ENCODE results near the gene ADGRD1.

ADGRD1 gene

DNA sequence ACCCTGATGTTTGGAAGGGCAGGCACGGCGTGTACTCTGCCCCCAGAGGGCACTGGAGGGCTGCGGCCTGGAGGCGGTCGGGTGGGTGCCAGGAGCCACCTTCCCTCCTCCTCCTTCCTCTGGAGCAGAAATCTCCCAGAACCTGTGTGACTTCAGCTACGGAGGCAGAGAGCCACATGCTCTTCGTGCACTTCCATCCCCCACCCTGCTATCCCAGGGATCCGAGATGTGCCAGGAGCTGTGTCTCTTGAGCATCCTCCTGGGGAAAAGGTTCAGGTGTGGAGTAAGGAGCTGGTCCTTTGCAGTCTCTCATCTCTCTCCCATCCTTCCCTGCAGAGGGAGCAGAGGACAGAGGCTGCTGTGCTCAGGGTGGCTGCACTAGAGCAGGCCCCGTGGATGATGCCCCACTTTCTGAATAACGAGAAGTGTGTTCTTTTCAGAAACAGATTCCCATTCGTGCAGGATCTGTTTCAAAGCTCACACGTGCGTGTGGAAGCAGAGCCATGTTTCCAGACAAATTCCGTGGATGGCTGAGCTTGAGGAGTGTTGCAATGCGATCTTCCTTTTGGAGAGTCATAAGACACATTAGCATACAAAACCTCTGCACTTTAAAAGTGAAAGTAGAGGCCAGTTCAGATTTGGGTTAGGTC is 162.9 kb downstream of the ADGRD1 start:
- TF ChIP-seq, protein P1, sequence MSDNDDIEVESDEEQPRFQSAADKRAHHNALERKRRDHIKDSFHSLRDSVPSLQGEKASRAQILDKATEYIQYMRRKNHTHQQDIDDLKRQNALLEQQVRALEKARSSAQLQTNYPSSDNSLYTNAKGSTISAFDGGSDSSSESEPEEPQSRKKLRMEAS (IDR thresholded peaks at IDR 0.05) = no peak
- 0 out of 2 replicates have a peak, but pooled peaks have one; percentile 7 for TF ChIP-seq RAD21 (IDR thresholded peaks at IDR 0.05; ENCODE audit: low read depth)

DNA sequence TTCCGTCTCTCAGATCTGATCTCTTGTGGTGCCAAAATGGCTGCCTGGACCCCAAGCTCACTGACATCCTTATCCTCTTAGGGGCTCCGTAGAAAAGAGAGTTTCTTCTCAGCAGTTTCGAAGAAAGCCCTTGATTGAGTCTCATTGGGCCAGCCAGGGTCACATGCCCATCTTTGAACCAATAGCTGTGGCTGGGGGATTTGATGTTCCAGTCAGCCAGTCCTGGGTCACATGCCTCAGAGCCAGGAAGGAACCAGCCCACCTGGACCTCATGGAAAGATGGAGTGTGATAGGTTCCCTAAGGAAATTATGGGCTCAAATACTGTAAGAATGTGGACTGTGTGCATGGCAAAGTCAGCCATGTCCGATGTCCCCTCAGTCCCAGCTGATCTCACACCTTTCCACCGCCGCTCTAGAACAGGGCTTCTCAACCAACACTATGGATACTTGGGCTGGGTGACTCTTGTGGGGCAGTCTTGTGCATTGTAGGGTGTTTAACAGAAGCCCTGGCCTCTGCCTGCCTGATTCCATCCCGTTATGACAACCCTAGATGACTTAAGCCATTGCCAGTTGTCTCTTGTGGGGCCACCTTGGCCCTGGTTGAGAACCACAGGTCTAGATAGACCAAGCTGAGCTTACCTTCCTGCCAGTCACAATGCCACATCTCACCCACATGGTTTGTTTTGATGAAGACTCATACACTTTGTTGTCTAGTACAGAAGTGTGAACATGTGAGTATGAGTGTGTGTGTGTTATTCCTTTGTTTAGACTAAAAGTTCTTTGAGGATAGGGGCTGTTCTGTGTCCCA is 163.9 kb downstream of the ADGRD1 start:
- TF ChIP-seq EP300 (IDR thresholded peaks at IDR 0.05; ENCODE audit: borderline replicate concordance) (no peak), TCF12 (IDR thresholded peaks at IDR 0.05; ENCODE audit: low read depth) (no peak), RAD21 (IDR thresholded peaks at IDR 0.05; ENCODE audit: low read depth) (no peak), TAF1 (IDR thresholded peaks at IDR 0.05; ENCODE audit: low read depth) (no peak), ZBTB7A (IDR thresholded peaks at IDR 0.05; ENCODE audit: low read depth) (no peak), EGR1 (IDR thresholded peaks at IDR 0.05) (no peak), FOXM1 (IDR thresholded peaks at IDR 0.05; ENCODE audit: borderline replicate concordance, low read depth) (no peak), CREB1 (IDR thresholded peaks at IDR 0.05; ENCODE audit: low read depth) (no peak), CEBPB (IDR thresholded peaks at IDR 0.05) (no peak), YY1 (IDR thresholded peaks at IDR 0.05; ENCODE audit: low read depth) (no peak), NFIC (IDR thresholded peaks at IDR 0.05) (no peak), TEAD4 (IDR thresholded peaks at IDR 0.05) (no peak)
- TF ChIP-seq, protein P2, sequence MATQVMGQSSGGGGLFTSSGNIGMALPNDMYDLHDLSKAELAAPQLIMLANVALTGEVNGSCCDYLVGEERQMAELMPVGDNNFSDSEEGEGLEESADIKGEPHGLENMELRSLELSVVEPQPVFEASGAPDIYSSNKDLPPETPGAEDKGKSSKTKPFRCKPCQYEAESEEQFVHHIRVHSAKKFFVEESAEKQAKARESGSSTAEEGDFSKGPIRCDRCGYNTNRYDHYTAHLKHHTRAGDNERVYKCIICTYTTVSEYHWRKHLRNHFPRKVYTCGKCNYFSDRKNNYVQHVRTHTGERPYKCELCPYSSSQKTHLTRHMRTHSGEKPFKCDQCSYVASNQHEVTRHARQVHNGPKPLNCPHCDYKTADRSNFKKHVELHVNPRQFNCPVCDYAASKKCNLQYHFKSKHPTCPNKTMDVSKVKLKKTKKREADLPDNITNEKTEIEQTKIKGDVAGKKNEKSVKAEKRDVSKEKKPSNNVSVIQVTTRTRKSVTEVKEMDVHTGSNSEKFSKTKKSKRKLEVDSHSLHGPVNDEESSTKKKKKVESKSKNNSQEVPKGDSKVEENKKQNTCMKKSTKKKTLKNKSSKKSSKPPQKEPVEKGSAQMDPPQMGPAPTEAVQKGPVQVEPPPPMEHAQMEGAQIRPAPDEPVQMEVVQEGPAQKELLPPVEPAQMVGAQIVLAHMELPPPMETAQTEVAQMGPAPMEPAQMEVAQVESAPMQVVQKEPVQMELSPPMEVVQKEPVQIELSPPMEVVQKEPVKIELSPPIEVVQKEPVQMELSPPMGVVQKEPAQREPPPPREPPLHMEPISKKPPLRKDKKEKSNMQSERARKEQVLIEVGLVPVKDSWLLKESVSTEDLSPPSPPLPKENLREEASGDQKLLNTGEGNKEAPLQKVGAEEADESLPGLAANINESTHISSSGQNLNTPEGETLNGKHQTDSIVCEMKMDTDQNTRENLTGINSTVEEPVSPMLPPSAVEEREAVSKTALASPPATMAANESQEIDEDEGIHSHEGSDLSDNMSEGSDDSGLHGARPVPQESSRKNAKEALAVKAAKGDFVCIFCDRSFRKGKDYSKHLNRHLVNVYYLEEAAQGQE (IDR thresholded peaks at IDR 0.05; ENCODE audit: low read depth) = no peak
- TF ChIP-seq, protein P3, sequence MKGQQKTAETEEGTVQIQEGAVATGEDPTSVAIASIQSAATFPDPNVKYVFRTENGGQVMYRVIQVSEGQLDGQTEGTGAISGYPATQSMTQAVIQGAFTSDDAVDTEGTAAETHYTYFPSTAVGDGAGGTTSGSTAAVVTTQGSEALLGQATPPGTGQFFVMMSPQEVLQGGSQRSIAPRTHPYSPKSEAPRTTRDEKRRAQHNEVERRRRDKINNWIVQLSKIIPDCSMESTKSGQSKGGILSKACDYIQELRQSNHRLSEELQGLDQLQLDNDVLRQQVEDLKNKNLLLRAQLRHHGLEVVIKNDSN (IDR thresholded peaks at IDR 0.05) = no peak
- TF ChIP-seq, protein P1 (IDR thresholded peaks at IDR 0.05) = no peak

DNA sequence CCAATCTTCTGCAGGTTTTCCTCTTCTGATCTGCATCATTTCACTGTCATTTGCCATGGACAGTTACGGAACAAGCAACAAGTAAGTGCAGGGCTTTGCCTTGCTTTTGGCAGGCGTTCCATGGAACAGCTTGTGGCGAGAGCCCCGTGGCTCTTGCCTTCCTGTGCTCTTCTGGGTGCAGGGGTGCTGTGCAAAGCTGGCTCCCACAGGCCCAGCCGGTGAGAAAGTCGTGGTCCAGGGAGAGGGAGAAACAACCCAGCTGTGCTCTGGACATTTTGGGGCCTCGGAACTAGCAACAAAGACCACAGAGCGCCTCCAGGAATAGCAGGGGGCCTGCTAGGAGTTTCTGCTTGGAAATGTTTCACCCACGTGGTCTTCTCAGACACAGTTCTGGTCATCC is 164.7 kb downstream of the ADGRD1 start:
- TF ChIP-seq TCF12 (IDR thresholded peaks at IDR 0.05; ENCODE audit: low read depth) = no peak
- TF ChIP-seq, protein P1 (IDR thresholded peaks at IDR 0.05) = no peak
- no peak for TF ChIP-seq EP300 (IDR thresholded peaks at IDR 0.05; ENCODE audit: borderline replicate concordance)
- TF ChIP-seq TEAD4 (IDR thresholded peaks at IDR 0.05) = no peak
- no peak for TF ChIP-seq FOXM1 (IDR thresholded peaks at IDR 0.05; ENCODE audit: borderline replicate concordance, low read depth)
- TF ChIP-seq RAD21 (IDR thresholded peaks at IDR 0.05; ENCODE audit: low read depth) = no peak
- TF ChIP-seq CEBPB (IDR thresholded peaks at IDR 0.05) = no peak
- TF ChIP-seq NFIC (IDR thresholded peaks at IDR 0.05) = no peak
- TF ChIP-seq CREB1 (IDR thresholded peaks at IDR 0.05; ENCODE audit: low read depth) = no peak
- TF ChIP-seq EGR1 (IDR thresholded peaks at IDR 0.05) = no peak
- TF ChIP-seq, protein P3 (IDR thresholded peaks at IDR 0.05) = no peak

DNA sequence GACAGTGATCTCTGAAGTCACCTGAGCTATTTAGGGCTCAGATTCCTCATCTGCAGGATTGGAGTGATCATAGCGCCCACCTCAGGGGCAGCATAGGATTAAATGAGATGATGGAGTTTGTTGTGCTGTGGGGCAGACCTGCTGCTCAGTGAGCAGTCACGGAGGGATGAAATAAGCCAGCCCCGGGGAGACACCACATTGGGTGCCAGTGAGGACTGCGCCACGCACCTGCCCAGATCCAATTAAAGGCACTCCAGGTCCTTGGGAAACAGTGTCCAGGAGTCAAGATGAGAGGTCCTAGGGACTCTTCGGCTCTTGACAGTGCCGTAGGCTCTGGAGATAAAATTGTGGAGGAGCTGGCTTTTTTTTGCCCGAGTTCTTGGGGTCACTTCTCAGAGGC is 166.2 kb downstream of the ADGRD1 start:
- no peak for TF ChIP-seq CREB1 (IDR thresholded peaks at IDR 0.05; ENCODE audit: low read depth)
- TF ChIP-seq, protein P3 (IDR thresholded peaks at IDR 0.05) = no peak
- TF ChIP-seq EGR1 (IDR thresholded peaks at IDR 0.05) = no peak
- TF ChIP-seq FOXM1 (IDR thresholded peaks at IDR 0.05; ENCODE audit: borderline replicate concordance, low read depth) = no peak

DNA sequence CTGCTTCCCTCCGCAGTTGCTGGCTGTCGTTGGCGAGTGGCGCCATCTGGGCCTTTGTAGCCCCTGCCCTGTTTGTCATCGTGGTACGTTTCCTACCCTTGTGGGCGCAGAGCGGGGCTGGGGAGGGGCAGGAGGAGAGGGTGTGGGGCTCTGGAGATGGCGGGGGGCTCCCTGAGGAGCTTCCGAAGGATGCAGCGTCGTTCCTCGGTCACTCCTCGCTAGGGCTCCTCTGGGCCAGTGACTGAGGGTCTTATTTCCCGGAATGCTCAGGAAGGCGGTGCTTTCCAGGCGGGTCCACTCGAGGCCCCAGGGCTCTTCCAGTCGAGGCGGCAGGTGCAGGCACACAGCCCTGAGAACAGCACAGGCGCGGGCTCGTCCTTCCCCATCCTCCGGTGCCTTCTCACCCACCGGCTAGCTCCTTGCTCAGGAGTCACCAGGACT is 167.1 kb downstream of the ADGRD1 start:
- TF ChIP-seq EGR1 (IDR thresholded peaks at IDR 0.05) (no peak), YY1 (IDR thresholded peaks at IDR 0.05; ENCODE audit: low read depth) (no peak), TAF1 (IDR thresholded peaks at IDR 0.05; ENCODE audit: low read depth) (no peak)

DNA sequence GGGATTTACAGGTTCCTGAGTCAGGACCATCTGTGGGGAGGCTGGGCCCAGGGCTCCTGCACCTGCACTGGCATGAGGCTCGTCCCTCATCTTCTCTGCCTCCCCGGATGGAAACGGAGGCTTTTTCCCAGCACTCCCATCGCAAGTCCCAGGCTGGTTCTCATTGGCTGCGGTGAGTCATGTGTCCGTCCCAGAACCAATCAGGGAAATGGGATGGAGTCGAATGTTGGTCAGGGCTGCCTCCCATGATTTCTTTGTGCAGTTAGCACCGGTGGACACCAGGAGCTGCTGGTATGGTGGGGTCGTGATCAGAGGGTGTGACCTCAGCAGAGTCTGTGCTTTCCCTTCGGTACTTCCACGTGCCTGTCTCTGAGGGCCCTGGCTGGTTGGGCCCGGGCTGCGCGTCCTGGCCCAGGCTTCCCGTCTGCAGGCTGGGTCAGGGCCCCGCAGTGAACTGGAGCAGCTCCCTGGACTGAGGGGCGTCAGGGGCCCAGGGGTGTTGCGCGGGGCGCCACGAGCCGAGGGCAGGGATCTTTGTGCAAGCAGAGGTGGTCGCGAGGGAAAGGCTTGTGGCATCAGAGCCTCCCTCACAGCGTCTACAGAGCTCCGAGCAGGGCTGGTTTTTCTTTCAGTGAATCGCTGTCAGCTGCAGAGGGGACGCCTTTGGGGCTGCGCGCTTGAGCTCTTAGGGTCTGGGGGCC is 168.1 kb downstream of the ADGRD1 start:
- TF ChIP-seq, protein P3 (IDR thresholded peaks at IDR 0.05) = peak; percentile 50
- no peak for TF ChIP-seq CREB1 (IDR thresholded peaks at IDR 0.05; ENCODE audit: low read depth)
